Sigmoid colon (tissue), 4 donors: ENCODE results near the gene SGSM1.

ENCODE experiments used
- POLR2A ChIP-seq, 2 donors: fragments of 450-650 bp; IDR thresholded peaks; one replicate each; pipeline ENCODE4 v1.6.1; 2016; ENCODE audit warnings: antibody characterized with exemption in 2 of 2, mild to moderate bottlenecking in 2 of 2, moderate library complexity in 2 of 2
- POLR2AphosphoS5 ChIP-seq, 4 donors: sonication (generic); formaldehyde crosslinking; IDR thresholded peaks; one replicate each; pipeline ENCODE4 v1.6.1; 2017; ENCODE audit warnings: antibody characterized with exemption in 4 of 4
- TF ChIP-seq, protein P1 (sequence below), 4 experiments: fragments of 450-650 bp in 3 of 4; fragments of 200-600 bp in 1 of 4; IDR thresholded peaks; one replicate each; pipeline ENCODE4 v1.5.1; 2016 to 2019; ENCODE audit warnings: antibody characterized with exemption in 4 of 4, mild to moderate bottlenecking in 3 of 4, moderate library complexity in 2 of 4

DNA sequence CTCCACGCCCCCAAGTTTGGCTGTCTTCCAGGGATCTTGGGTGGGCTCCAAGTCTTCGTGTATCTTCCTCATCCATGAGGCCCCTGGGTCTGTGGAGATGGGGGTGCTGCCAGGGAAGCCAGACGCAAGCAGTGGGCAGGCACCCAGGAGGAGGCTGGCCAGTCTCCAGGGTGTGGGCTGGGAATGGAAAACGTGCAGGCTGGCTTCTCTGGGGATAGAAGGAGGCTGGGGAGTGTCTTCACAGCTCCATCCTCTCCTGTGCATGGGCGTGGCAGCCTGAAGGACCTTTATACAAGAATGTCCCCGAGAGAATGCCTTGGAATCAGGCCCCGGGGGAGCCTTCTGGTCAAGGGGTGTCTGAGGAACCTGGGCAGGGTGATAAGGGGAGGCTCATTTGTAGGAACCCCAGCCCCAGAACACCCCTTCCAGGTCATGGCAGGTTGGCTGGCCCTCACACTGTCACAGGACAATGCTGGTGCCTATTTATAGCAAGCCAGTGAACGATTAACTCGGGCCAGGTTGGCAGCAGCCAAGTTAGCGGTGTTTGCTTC, 14.0 kb downstream of the SGSM1 start:
- TF ChIP-seq, protein P1, sequence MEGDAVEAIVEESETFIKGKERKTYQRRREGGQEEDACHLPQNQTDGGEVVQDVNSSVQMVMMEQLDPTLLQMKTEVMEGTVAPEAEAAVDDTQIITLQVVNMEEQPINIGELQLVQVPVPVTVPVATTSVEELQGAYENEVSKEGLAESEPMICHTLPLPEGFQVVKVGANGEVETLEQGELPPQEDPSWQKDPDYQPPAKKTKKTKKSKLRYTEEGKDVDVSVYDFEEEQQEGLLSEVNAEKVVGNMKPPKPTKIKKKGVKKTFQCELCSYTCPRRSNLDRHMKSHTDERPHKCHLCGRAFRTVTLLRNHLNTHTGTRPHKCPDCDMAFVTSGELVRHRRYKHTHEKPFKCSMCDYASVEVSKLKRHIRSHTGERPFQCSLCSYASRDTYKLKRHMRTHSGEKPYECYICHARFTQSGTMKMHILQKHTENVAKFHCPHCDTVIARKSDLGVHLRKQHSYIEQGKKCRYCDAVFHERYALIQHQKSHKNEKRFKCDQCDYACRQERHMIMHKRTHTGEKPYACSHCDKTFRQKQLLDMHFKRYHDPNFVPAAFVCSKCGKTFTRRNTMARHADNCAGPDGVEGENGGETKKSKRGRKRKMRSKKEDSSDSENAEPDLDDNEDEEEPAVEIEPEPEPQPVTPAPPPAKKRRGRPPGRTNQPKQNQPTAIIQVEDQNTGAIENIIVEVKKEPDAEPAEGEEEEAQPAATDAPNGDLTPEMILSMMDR (IDR thresholded peaks at IDR 0.05): no peak
- no peak for TF ChIP-seq POLR2A (IDR thresholded peaks at IDR 0.05)
- TF ChIP-seq POLR2AphosphoS5 (IDR thresholded peaks at IDR 0.05): peak in 1 of 4 donors; percentile 17
